ENCODE results near the gene CD2.

CD2 gene

GRCh38 chr1:116777831-116778830 is 23.9 kb downstream of the CD2 start:
- DNase-seq (ENCODE audit: low read depth): no peak

- DNase-seq (ENCODE audit: low read depth): no peak
Observed at GRCh38 chr1:116781034-116781433, 26.8 kb downstream of the CD2 start.

GRCh38 chr1:116785006-116785405 is 30.8 kb downstream of the CD2 start:
- DNase-seq (ENCODE audit: low read depth): no peak

DNA sequence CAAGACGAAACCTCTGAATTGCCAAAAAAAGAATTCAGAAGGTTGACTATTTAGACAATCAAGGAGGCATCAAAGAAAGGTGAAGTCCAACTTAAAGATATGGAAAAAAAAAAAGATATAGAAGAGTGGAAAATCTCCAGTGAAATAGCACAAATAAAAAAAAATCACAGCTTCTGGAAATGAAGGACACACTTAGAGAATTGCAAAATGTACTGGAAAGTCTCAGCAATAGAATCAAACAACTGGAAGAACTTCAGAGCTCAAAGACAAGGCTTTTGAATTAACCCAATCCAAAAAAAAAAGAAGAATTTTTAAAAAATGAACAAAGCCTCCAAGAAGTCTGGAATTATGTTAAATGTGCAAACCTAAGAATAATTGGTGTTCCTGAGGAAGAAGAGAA is 31.8 kb downstream of the CD2 start:
- DNase-seq (ENCODE audit: low read depth): no peak

DNA sequence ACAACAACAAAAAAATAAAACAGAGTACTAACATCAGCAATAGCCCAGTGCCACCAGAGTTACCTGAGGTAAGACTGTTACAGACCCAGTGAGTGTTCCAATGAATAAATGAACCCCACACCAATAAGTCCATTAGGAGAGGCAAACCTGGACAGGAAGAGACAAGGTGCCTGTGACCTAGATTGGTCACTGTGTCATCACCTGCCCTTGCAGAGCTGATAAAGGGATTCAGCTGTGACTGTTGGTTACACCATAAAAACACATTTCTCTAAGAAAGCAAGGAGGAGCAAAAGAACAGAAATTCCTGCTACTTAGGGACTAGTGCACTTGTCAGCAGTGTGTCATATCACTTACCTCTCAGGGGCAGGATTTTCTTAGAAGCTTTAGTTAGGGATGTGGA is 37.5 kb downstream of the CD2 start:
- DNase-seq (ENCODE audit: low read depth): no peak

- DNase-seq (ENCODE audit: low read depth): no peak
Observed at GRCh38 chr1:116793357-116793935, 39.2 kb downstream of the CD2 start.

- no peak for DNase-seq (ENCODE audit: low read depth)
Observed at GRCh38 chr1:116794371-116794770, 40.1 kb downstream of the CD2 start.

DNA sequence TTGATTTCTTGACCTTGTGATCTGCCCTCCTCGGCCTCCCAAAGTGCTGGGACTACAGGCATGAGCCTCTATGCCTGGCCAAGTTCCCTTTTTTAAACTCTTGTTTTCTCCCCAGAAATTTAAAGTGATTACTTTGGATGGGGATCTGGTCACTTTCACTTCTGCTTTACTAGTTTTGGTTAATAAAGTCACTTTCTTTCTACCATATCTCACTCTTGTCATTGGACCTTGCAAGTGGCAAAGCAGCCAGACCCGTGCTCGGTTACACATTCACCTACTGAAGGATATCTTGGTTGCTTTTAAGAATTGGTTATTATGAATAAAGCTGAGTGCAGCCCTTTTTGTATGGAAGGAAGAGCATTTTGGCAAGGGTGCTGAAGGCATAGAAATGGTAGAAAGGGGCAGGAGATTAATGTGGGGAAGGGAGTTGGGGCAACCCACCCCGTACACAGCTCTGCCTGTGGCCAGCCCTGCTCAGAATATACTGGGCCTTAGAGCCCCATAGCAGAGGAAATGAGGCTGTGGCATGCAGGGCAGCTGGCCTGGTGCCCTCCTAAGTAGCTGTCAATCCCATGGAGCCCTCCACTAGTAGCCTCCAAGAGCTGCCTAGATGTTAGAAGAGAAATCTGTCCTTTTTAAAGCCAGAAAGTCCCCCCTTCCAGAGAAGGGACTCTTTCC is 40.7 kb downstream of the CD2 start:
- DNase-seq (ENCODE audit: low read depth): no peak

- no peak for DNase-seq (ENCODE audit: low read depth)
Observed at GRCh38 chr1:116795482-116795829, 41.2 kb downstream of the CD2 start.

GRCh38 chr1:116804736-116805135 is 50.5 kb downstream of the CD2 start:
- no peak for DNase-seq (ENCODE audit: low read depth)

DNA sequence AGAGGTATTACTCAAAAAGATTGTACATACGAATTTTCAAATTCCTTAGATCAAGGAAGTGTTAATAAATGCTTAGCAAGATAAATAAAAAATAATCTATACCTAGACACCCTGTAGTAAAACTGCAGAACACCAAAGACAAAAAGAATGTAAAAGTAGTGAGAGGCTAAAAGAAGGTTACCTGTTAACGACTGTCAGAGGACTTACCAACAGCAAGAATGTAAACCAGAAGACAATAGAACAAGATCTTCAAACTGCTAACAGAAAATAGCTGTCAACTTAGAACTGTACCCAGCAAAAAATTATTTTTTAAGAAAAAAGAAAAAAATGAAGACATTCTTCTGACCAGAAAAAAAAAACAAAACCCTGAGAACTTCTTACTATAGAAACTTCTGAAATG is 51.2 kb downstream of the CD2 start:
- DNase-seq (ENCODE audit: low read depth): no peak

DNA sequence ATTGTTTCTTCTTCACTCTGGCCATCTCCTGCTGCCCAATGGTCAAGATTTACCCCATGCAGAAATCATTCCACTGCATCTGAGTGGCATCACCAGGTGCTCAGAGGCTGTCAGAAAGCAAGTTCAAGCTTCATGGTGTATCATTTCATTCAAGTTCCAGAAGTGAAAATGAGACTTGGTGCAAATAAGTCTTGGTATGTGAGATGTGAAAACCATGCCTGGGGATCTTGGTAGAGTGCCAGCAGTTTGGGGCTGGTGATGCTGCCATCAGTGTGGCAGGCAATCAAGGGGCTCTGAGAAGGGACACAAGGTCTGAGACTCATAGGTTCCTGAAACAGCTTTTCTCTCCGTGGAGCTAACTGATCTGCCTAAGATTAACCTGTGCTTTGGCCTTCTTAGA is 52.0 kb downstream of the CD2 start:
- no peak for DNase-seq (ENCODE audit: low read depth)

GRCh38 chr1:116806671-116807070 is 52.4 kb downstream of the CD2 start:
- DNase-seq (ENCODE audit: low read depth): no peak

GRCh38 chr1:116807394-116808199 is 53.4 kb downstream of the CD2 start:
- DNase-seq (ENCODE audit: low read depth): no peak

GRCh38 chr1:116808200-116808847 is 54.1 kb downstream of the CD2 start:
- DNase-seq (ENCODE audit: low read depth): no peak

GRCh38 chr1:116808848-116809508 is 54.7 kb downstream of the CD2 start:
- no peak for DNase-seq (ENCODE audit: low read depth)

DNA sequence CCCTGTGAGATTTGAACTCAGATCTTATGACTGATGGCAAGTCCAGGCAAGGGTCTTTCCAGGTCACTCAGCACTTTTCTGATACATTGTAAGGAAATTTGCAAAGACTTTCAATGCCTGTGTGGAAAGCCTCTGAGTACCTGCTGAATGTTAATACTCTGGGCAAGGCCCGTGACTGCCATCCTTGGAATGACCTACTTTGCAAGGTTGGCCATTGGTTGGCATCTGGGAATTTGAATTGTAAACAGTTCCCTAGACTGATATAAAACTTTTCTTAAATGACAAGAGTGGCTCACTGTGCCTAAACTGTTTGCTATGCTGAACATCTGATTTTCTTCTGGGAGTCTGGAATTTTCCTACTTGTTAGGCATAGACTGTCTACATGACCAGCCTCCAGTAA is 57.1 kb downstream of the CD2 start:
- DNase-seq (ENCODE audit: low read depth): no peak

GRCh38 chr1:116814926-116815723 is 60.9 kb downstream of the CD2 start:
- DNase-seq (ENCODE audit: low read depth): no peak

DNA sequence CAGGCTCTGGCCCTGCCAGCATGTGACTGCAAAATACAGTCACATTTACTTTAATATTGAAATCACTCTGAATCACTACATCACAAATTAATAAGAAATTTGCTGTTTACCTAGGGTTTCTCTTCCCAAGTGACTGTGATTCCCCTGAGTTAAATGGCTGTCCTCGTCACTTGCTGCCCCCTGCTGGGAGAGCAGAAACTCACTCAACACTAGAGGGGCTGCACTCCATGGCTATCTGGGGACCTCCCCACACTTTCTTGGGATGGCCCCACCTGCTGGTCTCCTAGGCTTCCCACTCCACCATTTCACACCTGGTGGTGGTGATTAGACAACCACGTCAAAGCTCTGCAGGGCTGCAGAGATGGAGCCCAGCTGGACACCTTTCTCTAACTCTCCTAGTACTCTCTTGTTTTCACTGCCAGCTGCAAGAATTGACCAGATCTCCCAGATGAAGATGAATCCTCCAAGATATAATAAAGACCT is 63.4 kb downstream of the CD2 start:
- no peak for DNase-seq (ENCODE audit: low read depth)
